WERI-Rb-1 (cell line): ENCODE measurements around the gene EDAR.

Experiments used
- DNase-seq: peaks from one replicate; pipeline ENCODE4 v3.0.0-alpha.2; 2020
- H3K27ac ChIP-seq: fragments of 250-450 bp; sonication (Bioruptor Pico); 2 replicates; pipeline ENCODE4 v1.5.1; 2020; ENCODE audit warnings: mild to moderate bottlenecking, moderate library complexity
- H3K27me3 ChIP-seq: fragments of 250-450 bp; sonication (Bioruptor Pico); 2 replicates; pipeline ENCODE4 v1.5.1; 2021; ENCODE audit warnings: mild to moderate bottlenecking, low read depth, moderate library complexity; ENCODE audit not compliant: insufficient read depth, severe bottlenecking
- H3K36me3 ChIP-seq: fragments of 250-450 bp; sonication (Bioruptor Pico); 2 replicates; pipeline ENCODE4 v1.5.1; 2020; ENCODE audit warnings: mild to moderate bottlenecking, moderate library complexity
- H3K4me3 ChIP-seq: 2 replicates; pipeline ENCODE4 v1.5.1; 2011; ENCODE audit warnings: low read depth, mild to moderate bottlenecking, control low read depth, low read length
- H3K9me3 ChIP-seq: fragments of 250-450 bp; sonication (Bioruptor Pico); 2 replicates; pipeline ENCODE4 v1.5.1; 2021; ENCODE audit warnings: mild to moderate bottlenecking, moderate library complexity; ENCODE audit not compliant: severe bottlenecking
- TF ChIP-seq, protein P1 (sequence below): IDR thresholded peaks from 2 replicates; pipeline ENCODE4 v1.5.1; 2011; ENCODE audit warnings: low read depth, mild to moderate bottlenecking, control low read depth, inconsistent platforms, low read length

Gene EDAR

DNA sequence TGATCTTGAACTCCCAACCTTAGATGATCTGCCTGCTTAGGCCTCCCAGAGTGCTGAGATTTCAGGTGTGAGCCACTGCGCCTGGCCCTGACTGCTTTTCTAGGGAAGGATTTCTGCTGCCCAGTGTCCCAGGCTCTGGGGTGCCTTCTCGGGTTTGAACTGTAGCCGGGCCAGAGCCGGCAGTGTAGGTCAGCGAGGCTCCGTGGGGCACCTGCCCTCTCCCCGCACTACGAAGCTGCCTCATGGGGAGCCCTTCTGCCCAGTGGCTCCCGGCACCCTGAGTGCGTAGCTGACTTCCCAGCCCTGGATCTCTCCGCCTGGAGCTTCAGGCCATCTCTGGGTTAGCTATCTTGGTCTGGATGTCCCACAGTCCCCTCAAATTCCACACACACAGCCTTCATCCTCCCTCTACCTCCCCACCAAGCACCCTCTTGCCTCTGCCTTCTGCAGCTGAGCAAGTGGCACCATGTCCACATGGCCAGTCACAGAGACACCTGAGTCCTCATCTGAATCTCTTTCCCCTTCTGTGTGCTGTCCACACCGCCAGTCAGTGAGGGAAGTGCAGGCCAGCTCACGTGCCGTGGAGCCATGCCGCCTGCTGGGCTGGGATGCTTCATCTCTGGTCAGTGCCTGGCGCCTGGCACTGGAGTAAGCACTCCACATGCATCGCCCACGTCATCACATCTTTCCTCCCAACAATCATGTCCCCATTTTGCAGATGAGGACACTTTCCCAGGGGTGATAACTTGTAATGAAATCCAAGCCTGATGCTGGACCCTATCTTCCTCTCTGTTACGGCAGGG is 69.2 kb downstream of the EDAR start:
- TF ChIP-seq, protein P1, sequence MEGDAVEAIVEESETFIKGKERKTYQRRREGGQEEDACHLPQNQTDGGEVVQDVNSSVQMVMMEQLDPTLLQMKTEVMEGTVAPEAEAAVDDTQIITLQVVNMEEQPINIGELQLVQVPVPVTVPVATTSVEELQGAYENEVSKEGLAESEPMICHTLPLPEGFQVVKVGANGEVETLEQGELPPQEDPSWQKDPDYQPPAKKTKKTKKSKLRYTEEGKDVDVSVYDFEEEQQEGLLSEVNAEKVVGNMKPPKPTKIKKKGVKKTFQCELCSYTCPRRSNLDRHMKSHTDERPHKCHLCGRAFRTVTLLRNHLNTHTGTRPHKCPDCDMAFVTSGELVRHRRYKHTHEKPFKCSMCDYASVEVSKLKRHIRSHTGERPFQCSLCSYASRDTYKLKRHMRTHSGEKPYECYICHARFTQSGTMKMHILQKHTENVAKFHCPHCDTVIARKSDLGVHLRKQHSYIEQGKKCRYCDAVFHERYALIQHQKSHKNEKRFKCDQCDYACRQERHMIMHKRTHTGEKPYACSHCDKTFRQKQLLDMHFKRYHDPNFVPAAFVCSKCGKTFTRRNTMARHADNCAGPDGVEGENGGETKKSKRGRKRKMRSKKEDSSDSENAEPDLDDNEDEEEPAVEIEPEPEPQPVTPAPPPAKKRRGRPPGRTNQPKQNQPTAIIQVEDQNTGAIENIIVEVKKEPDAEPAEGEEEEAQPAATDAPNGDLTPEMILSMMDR: no peak
- H3K9me3 ChIP-seq: no peaks in the 10 kb centered on the region
- no peak overlapping the region for H3K4me3 ChIP-seq
- no peak overlapping the region for H3K27ac ChIP-seq
- H3K27me3 ChIP-seq: no peaks in the 10 kb centered on the region
- no peak for DNase-seq
- H3K36me3 ChIP-seq: no peaks in the 10 kb centered on the region

DNA sequence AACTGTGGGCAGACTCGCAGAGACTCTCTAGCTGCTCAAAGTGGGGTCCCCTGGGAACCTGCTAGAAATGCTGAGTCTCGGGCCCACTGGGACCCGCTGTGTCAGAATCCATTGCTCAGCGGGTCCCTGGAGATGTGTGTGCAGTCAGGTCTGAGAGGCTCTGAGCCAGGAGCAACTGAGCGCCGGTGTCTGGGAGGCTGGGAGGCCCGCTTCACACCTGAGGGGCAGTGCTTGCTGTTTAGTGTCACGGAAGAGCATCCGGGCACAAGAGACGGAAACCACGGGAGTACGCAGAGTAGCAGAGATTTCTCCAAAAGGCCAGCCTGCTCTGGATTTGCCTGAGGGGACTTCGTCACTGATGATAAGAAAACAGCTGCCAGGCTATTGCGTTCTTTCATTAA is 70.1 kb downstream of the EDAR start:
- Histone ChIP-seq H3K27ac (no peak overlapping the region), H3K9me3 (no peaks in the 10 kb centered on the region), H3K36me3 (no peaks in the 10 kb centered on the region), H3K27me3 (no peaks in the 10 kb centered on the region), H3K4me3 (no peak overlapping the region)
- DNase-seq: no peak
- TF ChIP-seq, protein P1: no peak

DNA sequence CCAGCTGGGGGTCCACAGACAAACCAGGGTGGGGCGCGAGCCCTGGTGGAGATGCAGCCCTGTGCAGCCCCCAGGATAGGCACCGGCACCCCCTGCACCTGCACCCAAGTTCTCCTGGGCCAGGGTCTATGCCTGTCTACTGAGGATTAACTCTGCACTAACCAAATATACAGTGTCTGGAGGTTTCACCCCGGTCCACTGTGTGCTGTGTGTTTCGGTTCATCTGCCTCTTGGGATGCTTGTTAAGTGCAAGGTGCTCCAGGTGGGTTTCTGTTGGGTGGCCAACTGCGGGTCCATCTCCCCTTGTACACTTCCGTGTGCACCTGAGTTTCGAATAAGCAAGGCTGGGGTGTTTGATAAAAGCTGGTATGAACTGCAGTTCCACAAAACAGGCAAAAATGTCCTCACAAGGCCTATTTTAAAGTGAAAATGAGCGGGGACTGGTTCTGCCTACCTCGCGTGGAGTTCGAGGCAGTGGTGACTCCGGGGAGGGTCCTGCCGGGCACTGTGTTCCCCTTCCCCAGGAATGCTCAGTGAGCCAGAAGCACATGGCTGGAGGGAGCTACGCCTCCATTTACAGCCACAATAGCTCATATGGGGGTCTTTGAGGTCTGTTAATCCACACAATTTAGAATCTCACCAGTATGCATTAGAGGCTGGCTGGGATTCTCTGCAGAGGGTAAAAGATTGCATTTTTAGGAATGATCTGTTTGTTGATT is 70.7 kb downstream of the EDAR start:
- DNase-seq: no peak
- no peak overlapping the region for H3K27ac ChIP-seq
- no peaks in the 10 kb centered on the region for H3K9me3 ChIP-seq
- TF ChIP-seq, protein P1: no peak
- no peak overlapping the region for H3K4me3 ChIP-seq
- H3K27me3 ChIP-seq: no peaks in the 10 kb centered on the region
- H3K36me3 ChIP-seq: no peaks in the 10 kb centered on the region

DNA sequence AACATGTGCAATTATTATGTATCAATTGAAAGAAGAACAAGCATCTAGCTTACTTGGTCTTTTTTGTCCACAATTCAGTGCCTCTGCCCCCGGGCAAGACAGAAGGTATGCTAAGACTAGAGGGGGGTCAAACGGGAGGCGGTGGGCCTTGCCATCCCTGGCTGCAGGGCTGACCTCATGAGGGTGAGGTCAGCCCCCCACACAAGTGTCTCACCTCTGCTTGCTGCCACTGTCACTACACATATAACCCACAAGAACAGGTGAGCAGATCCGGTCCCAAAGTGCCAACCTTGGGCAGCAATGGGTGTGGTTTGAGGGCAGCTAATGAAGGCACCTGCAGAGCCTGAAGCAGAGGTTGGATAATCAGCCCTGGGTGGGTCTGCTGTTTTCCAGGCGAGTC is 71.5 kb downstream of the EDAR start:
- Histone ChIP-seq H3K27ac (no peak overlapping the region), H3K4me3 (no peak overlapping the region), H3K27me3 (no peaks in the 10 kb centered on the region), H3K9me3 (no peaks in the 10 kb centered on the region), H3K36me3 (no peaks in the 10 kb centered on the region)
- TF ChIP-seq, protein P1: no peak
- no peak for DNase-seq

DNA sequence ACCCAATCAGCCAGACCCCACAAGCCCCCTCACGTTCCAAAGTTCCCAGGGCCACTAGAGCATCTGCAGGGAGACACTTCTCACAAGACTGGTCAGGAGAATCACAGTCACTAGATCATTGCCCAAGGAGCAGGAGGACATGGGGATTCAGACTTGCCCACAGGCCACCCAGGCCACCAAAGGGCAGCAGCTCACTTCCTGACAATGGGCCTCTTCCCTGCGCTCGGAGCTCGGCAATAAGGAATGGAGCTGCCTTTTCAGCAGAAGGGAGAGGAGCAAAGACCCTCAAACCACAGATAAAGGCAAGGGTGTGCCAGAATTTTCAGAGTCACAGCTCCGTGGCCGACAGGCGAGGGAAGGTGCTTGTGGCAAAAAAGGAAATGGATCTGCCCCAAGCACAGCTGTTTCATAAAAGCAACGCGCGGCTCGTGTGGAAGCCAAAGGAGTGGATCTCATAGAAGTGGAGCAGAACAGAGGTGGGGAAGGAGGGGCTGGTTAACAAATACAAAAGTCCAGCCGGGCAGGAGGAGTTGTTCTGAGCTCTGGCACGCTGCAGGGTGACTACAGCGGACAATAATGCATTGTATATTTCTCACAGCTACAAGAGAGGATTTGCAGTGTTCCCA is 72.1 kb downstream of the EDAR start:
- Histone ChIP-seq H3K9me3 (no peaks in the 10 kb centered on the region), H3K36me3 (no peaks in the 10 kb centered on the region), H3K27ac (no peak overlapping the region), H3K4me3 (no peak overlapping the region), H3K27me3 (no peaks in the 10 kb centered on the region)
- DNase-seq: no peak
- TF ChIP-seq, protein P1: no peak
